ENCODE data around the gene FAM111B.
"Not testable (repeated sequence)": the region's sequence is repeated elsewhere in the genome, so short reads cannot be mapped to it uniquely, and the experiment has no call there.

- TF ChIP-seq CTCF, POLR2A (IDR thresholded peaks at IDR 0.05): not testable (repeated sequence)
Observed at GRCh38 chr11:59093576-59093975, 13.5 kb upstream of the FAM111B start.

All from testis (tissue), 2 donors.